ENCODE data around the gene DHX34. TPM values are rescaled to one million over a fixed set of nuclear protein-coding genes. Genes with fewer than 3 reads are reported as not detected.

DHX34 gene
- polyA plus RNA-seq, 1 of the 3 experiments (the other 2 are of a cell fraction), result 16.4 TPM

DNA sequence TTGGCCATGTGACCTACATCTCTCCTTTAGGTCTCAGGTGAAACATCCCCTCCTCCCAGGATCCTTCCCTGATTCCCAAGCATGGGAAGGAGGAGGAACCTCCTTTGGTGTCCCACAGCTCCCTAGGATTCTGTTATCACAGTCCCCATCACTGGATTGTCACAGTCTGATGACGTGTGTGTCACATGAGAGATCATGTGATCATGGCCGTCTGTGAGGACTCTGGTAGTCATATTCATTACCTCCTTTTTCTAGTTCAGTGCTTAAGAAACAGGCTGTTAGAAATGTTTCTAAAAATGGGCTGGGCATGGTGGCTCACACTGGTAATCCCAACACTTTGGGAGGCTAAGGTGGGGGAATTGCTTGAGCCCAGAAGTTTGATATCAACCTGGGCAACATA lies 3.0 kb downstream of the DHX34 start:
- H3K79me2 ChIP-seq (ENCODE audit: insufficient read depth), result peaks cover 60% of the 10 kb centered on the region
- H3K4me3 ChIP-seq (ENCODE audit: low read depth in 2 of 2, low read length in 1 of 2), result no peak overlapping the region
- H3K4me1 ChIP-seq (ENCODE audit: control insufficient read depth in 1 of 2, insufficient read depth in 2 of 2, low read depth in 1 of 2, low read length in 1 of 2), result peaks cover 8 to 17% of the 10 kb centered on the region in 2 experiments; a peak in 2 of 4 replicates
- H3K27ac ChIP-seq (ENCODE audit: low read depth in 2 of 2, low read length in 1 of 2), result peak overlapping the region in 1 of 2 experiments; percentile 53; a peak in 2 of 4 replicates
- no peaks in the 10 kb centered on the region for H3K27me3 ChIP-seq (ENCODE audit: insufficient read depth)
- POLR2A ChIA-PET, result no interaction called here
- no peaks in the 10 kb centered on the region for H3K9me3 ChIP-seq
- WGBS (ENCODE audit: low lambda C conversion rate), result 69% methylated on average over 2 of the region's 2 CpGs
- TF ChIP-seq, protein P1, sequence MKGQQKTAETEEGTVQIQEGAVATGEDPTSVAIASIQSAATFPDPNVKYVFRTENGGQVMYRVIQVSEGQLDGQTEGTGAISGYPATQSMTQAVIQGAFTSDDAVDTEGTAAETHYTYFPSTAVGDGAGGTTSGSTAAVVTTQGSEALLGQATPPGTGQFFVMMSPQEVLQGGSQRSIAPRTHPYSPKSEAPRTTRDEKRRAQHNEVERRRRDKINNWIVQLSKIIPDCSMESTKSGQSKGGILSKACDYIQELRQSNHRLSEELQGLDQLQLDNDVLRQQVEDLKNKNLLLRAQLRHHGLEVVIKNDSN (IDR thresholded peaks at IDR 0.05; ENCODE audit: borderline replicate concordance, low read depth), result peak; percentile 38; the same call in 1 of the 2 replicates
- no peak for TF ChIP-seq RCOR1 (IDR thresholded peaks at IDR 0.05; ENCODE audit: low read length)
- peaks cover 32 to 44% of the 10 kb centered on the region in 2 experiments for H3K36me3 ChIP-seq (replicated peaks in 1 of 2; ENCODE audit: control insufficient read depth in 1 of 2, insufficient read depth in 2 of 2, low read length in 1 of 2)
- H3K9me2 ChIP-seq, result no peaks in the 10 kb centered on the region
- 0 out of 2 replicates have a peak, but pooled peaks cover 5% of the 10 kb centered on the region for H4K20me1 ChIP-seq (ENCODE audit: insufficient read depth)
- CTCF ChIA-PET, result interaction anchor here (0.8 to 2.2 kb wide), 5 partner anchors 15 to 355 kb away, joined by 3 to 11 read pairs (median 3); no protein-coding TSS in a partner anchor
- H3F3A ChIP-seq (replicated peaks; ENCODE audit: insufficient read depth), result no peaks in the 10 kb centered on the region
- H3K4me2 ChIP-seq, result peak overlapping the region; percentile 91; the same call in 1 of the 2 replicates
- H3K9ac ChIP-seq, result no peak overlapping the region
- H2AFZ ChIP-seq (ENCODE audit: low read depth), result no peak overlapping the region
- DNase-seq, result peak; percentile 5

DNA sequence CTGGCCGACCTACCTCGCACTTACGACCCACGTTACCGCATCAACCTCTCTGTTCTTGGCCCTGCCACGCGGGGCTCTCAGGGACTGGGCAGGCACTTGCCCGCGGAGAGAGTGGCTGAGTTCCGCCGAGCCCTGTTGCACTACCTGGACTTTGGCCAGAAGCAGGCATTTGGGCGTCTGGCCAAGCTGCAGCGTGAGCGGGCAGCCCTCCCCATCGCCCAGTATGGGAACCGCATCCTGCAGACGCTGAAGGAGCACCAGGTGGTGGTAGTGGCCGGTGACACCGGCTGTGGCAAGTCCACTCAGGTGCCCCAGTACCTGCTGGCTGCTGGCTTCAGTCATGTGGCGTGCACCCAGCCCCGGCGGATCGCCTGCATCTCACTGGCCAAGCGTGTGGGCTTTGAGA lies 4.2 kb downstream of the DHX34 start:
- CTCF ChIA-PET, result interaction anchor here (1.0 to 2.5 kb wide), 2 partner anchors 38 to 354 kb away, joined by 3 to 8 read pairs; no protein-coding TSS in a partner anchor
- DNase-seq, result peak; percentile 16
- H3K79me2 ChIP-seq (ENCODE audit: insufficient read depth), result peaks cover 60% of the 10 kb centered on the region

More for the DNA sequence above, 4.2 kb downstream of the DHX34 start:
- H3K9me2 ChIP-seq, result no peaks in the 10 kb centered on the region
- no peak overlapping the region for H3K27ac ChIP-seq (ENCODE audit: low read depth in 2 of 2, low read length in 1 of 2)
- no peak overlapping the region for H2AFZ ChIP-seq (ENCODE audit: low read depth)
- H3K4me2 ChIP-seq, result no peak overlapping the region
- H3K9ac ChIP-seq, result no peak overlapping the region
- H3K9me3 ChIP-seq, result no peaks in the 10 kb centered on the region
- peaks cover 8 to 17% of the 10 kb centered on the region in 2 experiments; a peak in 2 of 4 replicates for H3K4me1 ChIP-seq (ENCODE audit: control insufficient read depth in 1 of 2, insufficient read depth in 2 of 2, low read depth in 1 of 2, low read length in 1 of 2)
- no peaks in the 10 kb centered on the region for H3K27me3 ChIP-seq (ENCODE audit: insufficient read depth)
- POLR2A ChIA-PET, result no interaction called here
- no peak overlapping the region for H3K4me3 ChIP-seq (ENCODE audit: low read depth in 2 of 2, low read length in 1 of 2)
- 0 out of 2 replicates have a peak, but pooled peaks cover 5% of the 10 kb centered on the region for H4K20me1 ChIP-seq (ENCODE audit: insufficient read depth)
- WGBS (ENCODE audit: low lambda C conversion rate), result 88% methylated on average over 4 of the region's 24 CpGs
- TF ChIP-seq GATA2 (CRISPR knock-in tag; IDR thresholded peaks at IDR 0.05), result no peak
- no peak; the same call in 1 of the 2 replicates for TF ChIP-seq NFIC (IDR thresholded peaks at IDR 0.05; ENCODE audit: borderline replicate concordance)
- no peak for TF ChIP-seq RCOR1 (IDR thresholded peaks at IDR 0.05; ENCODE audit: low read length)
- no peak for TF ChIP-seq MEF2A (IDR thresholded peaks at IDR 0.05; ENCODE audit: borderline replicate concordance, low read depth)
- TF ChIP-seq, protein P2, sequence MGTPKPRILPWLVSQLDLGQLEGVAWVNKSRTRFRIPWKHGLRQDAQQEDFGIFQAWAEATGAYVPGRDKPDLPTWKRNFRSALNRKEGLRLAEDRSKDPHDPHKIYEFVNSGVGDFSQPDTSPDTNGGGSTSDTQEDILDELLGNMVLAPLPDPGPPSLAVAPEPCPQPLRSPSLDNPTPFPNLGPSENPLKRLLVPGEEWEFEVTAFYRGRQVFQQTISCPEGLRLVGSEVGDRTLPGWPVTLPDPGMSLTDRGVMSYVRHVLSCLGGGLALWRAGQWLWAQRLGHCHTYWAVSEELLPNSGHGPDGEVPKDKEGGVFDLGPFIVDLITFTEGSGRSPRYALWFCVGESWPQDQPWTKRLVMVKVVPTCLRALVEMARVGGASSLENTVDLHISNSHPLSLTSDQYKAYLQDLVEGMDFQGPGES (IDR thresholded peaks at IDR 0.05; ENCODE audit: low read depth, low read length), result no peak
- TF ChIP-seq, protein P3, sequence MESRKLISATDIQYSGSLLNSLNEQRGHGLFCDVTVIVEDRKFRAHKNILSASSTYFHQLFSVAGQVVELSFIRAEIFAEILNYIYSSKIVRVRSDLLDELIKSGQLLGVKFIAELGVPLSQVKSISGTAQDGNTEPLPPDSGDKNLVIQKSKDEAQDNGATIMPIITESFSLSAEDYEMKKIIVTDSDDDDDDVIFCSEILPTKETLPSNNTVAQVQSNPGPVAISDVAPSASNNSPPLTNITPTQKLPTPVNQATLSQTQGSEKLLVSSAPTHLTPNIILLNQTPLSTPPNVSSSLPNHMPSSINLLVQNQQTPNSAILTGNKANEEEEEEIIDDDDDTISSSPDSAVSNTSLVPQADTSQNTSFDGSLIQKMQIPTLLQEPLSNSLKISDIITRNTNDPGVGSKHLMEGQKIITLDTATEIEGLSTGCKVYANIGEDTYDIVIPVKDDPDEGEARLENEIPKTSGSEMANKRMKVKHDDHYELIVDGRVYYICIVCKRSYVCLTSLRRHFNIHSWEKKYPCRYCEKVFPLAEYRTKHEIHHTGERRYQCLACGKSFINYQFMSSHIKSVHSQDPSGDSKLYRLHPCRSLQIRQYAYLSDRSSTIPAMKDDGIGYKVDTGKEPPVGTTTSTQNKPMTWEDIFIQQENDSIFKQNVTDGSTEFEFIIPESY (IDR thresholded peaks at IDR 0.05; ENCODE audit: borderline replicate concordance, low read depth), result no peak
- TF ChIP-seq, protein P4, sequence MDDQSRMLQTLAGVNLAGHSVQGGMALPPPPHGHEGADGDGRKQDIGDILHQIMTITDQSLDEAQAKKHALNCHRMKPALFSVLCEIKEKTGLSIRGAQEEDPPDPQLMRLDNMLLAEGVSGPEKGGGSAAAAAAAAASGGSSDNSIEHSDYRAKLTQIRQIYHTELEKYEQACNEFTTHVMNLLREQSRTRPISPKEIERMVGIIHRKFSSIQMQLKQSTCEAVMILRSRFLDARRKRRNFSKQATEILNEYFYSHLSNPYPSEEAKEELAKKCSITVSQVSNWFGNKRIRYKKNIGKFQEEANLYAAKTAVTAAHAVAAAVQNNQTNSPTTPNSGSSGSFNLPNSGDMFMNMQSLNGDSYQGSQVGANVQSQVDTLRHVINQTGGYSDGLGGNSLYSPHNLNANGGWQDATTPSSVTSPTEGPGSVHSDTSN (IDR thresholded peaks at IDR 0.05), result no peak
- TF ChIP-seq NRF1 (IDR thresholded peaks at IDR 0.05; ENCODE audit: low read depth, low read length), result no peak
- no peak for TF ChIP-seq JUND (IDR thresholded peaks at IDR 0.05)
- TF ChIP-seq RFX5 (IDR thresholded peaks at IDR 0.05; ENCODE audit: low read length), result no peak
- no peak for TF ChIP-seq SMC3 (IDR thresholded peaks at IDR 0.05; ENCODE audit: low read depth, low read length)
- TF ChIP-seq EP300 (IDR thresholded peaks at IDR 0.05; ENCODE audit: borderline replicate concordance in 1 of 2, low read depth in 1 of 2, low read length in 1 of 2), result no peak
- no peaks in the 10 kb centered on the region for H3F3A ChIP-seq (replicated peaks; ENCODE audit: insufficient read depth)
- H3K36me3 ChIP-seq (replicated peaks in 1 of 2; ENCODE audit: control insufficient read depth in 1 of 2, insufficient read depth in 2 of 2, low read length in 1 of 2), result peaks cover 43 to 56% of the 10 kb centered on the region in 2 experiments
